ENCODE data around the gene MCL1. TPM values are rescaled to one million over a fixed set of nuclear protein-coding genes. Genes with fewer than 3 reads are reported as not detected.
A peak's percentile ranks its signal among the peaks of the same experiment; 100 is the strongest.
"Not testable (repeated sequence)": the region's sequence is repeated elsewhere in the genome, so short reads cannot be mapped to it uniquely, and the experiment has no call there.

Gene MCL1
- 100 to 1,000 TPM in 2 of 6 donors, 10 to 100 TPM in 4; 44.8 to 110 (median 95.1) TPM for polyA plus RNA-seq (ENCODE audit: low read depth in 6 of 6)

DNA sequence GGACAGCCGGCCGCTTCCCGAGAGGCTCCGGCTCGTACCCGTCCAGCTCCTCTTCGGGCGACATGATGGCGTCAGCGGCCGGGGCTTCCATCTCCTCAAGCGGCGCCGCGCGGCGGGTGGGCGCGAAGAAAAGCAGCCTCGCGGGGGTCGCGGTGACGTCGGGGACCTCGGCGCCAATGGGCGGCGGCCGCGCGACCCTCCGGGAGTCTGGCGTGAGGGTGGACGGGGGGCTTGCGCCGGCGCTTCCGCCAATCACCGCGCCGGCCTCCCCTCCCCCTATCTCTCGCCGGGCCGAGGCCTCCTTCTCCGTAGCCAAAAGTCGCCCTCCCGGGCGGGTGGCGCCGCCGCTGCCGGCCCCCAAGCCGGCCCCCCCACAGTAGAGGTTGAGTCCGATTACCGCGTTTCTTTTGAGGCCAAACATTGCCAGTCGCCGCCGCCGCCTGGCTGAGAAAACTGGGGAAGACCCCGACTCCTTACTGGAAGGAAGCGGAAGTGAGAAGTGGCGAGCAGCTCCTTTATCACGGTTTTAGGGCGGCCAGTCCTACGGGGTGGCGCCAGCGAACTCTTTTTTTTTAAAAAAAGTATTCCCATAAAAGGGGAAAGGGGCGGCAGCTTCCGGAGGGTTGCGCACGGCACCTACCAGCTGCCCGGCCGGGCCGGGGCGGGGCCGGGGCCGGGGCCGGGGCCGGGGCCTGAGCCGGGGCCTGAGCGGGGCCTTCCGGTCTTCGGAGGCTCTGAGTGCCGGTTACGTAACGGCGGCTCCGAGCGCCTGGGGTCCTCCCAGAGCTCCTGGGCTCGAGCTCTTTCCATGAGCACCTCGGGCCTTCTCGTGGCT lies at the start of gene MCL1:
Gene MCL1, minus strand, starts transcription at position 501 of the 835 bp plus-strand sequence. Its CDS starts 80 bp downstream, at position 421.
- Mint-ChIP-seq H3K4me3 (peak within 1 kb of the TSS; percentile 90 to 99 (median 97)), H3K27me3 (no peaks in the 10 kb centered on the region), H3K9me3 (peaks cover 0 to 1% (median 0%) of the 10 kb centered on the region in 7 donors), H3K4me1 (peaks cover 41 to 56% (median 44%) of the 10 kb centered on the region in 3 donors), H3K36me3 (peaks cover 29 to 39% of the 10 kb centered on the region in 2 donors), H3K27ac (peak within 1 kb of the TSS; percentile 96 to 99 (median 98))
- peak; percentile 90 for ATAC-seq (ENCODE audit: low read depth in 2 of 2)
- peak; percentile 91 for DNase-seq

DNA sequence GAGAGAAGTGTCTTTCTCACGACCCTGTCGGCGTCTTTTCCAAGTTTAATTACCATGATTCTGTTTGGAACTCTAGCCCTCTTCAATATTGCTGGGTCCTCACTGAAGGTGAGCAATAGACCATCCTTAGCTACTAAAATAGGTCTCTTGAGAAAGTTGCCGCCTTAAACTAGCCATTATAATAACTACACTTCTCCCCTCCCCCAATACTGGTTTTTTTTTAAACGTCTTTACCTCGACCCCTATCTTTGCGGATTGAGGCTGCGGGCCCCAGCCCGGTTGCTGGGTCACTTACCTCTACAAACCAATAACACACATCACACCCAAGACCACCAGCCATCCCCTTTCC lies 49.3 kb upstream of the MCL1 start:
- Mint-ChIP-seq H3K27ac (no peak overlapping the region), H3K4me3 (no peak overlapping the region), H3K4me1 (peaks cover 17 to 27% (median 23%) of the 10 kb centered on the region in 3 donors), H3K36me3 (peaks cover 7 to 20% of the 10 kb centered on the region in 2 donors), H3K9me3 (no peaks in the 10 kb centered on the region), H3K27me3 (no peaks in the 10 kb centered on the region)
- DNase-seq (no peak), ATAC-seq (ENCODE audit: low read depth in 2 of 2) (no peak)

DNA sequence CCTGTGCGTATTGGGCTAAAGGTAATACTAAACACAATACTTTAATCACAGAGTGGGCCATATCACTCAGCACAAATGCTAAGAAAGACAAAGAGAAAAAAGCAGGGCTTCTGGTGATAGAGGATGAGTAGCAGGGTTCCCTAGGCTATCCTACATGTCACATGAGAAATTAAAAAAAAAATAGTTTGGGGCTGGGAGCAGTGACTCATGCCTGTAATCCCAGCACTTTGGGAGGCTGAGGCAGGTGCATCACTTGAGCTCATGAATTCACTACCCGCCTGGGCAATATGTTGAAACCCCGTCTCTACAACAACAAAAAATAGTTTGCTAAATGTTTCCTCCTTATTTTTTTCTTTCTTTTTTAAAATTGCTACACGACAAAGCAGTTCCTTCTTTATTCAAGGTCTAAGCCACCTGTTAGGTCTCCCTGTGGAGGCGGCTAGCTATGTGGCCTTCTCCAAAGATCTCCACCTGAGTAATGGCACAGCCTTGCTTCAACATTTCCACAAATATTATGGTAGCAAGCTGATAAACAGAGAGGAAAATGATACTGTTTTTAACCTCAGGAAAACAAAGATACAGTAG lies 48.5 kb upstream of the MCL1 start:
- no peak for DNase-seq
- Mint-ChIP-seq H3K4me3 (peak overlapping the region in 1 of 8 donors; percentile 12), H3K36me3 (peaks cover 15 to 27% of the 10 kb centered on the region in 2 donors), H3K4me1 (peaks cover 17 to 27% (median 26%) of the 10 kb centered on the region in 3 donors), H3K27ac (peak overlapping the region in 1 of 6 donors; percentile 94), H3K9me3 (no peaks in the 10 kb centered on the region), H3K27me3 (no peaks in the 10 kb centered on the region)
- ATAC-seq (ENCODE audit: low read depth in 2 of 2): no peak

DNA sequence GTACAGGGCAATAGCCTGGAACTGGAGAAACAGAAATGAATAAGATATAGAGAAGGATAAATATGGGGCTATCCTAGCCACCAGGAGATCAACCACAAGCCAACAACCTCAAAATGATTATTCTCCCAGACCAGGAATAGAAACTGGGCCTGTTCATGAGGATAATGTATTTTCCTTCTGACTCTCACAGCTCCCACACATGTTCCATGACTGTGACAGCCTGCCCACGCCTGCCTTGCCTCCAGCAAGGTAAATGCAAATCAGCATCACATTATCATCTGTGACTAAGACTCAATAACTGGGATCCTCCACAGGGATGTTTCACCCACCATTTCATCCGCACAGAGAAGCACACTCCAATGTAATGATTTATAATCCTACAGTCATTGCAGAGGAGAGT lies 46.7 kb upstream of the MCL1 start:
- ATAC-seq (ENCODE audit: low read depth in 2 of 2) (no peak), DNase-seq (no peak)
- H3K36me3 Mint-ChIP-seq: peaks cover 18 to 27% of the 10 kb centered on the region in 2 donors
- peak overlapping the region in 2 of 6 donors; percentile 20 to 27 for H3K27ac Mint-ChIP-seq
- H3K27me3 Mint-ChIP-seq: no peaks in the 10 kb centered on the region
- peaks cover 26 to 29% (median 27%) of the 10 kb centered on the region in 3 donors for H3K4me1 Mint-ChIP-seq
- H3K9me3 Mint-ChIP-seq: no peaks in the 10 kb centered on the region
- H3K4me3 Mint-ChIP-seq: peak overlapping the region in 2 of 8 donors; percentile 29 to 38

DNA sequence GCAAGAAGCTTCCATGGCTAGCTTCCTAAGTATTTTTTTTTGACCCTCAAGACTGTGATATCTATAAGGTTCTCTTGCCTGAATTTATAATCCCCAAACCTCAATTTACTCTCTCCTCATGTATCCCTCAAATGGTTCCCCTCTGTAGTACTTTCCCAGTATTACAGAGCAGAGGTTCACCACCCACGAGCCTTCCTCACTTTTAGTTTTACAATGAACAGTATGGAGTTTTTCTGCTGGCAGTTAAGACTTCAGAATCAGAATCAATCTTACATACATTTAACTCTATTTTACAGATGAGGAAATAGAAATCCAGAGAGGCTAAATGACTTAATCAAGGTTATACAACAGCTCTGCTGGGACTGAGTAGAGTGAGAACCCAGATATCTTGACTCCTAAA lies 45.1 kb upstream of the MCL1 start:
- H3K4me3 Mint-ChIP-seq: peak overlapping the region in 1 of 8 donors; percentile 13
- not testable (repeated sequence) for H3K27ac Mint-ChIP-seq
- H3K36me3 Mint-ChIP-seq: peaks cover 25 to 27% of the 10 kb centered on the region in 2 donors

DNA sequence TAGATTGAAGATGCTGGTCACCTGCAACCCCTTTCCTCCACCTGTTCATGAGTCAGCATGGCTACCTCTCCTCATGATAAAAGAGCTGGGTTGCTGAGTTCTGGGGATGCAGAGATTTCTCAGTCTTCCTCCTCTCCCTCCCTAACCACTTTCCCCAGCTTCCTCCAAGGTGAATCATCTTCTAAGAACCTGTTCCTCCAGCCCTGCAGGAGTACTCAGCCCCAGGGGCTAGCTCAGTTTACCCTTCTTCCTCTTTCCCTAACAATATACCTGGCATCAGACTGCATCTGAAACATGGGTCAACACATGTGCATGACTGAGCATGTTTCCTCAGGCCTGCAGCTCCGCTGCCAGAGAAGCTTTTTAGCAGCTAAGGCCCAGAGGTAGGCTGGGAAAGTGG lies 44.7 kb upstream of the MCL1 start:
- Mint-ChIP-seq H3K4me1 (peaks cover 33 to 42% (median 38%) of the 10 kb centered on the region in 3 donors), H3K36me3 (peaks cover 27 to 29% of the 10 kb centered on the region in 2 donors), H3K27ac (peak overlapping the region in 2 of 6 donors; percentile 70 to 85)
- H3K4me3 Mint-ChIP-seq; H3K27me3 Mint-ChIP-seq; ATAC-seq (ENCODE audit: low read depth in 2 of 2); DNase-seq; H3K9me3 Mint-ChIP-seq: not testable (repeated sequence)

More for the DNA sequence above, 45.1 kb upstream of the MCL1 start:
- H3K4me1 Mint-ChIP-seq: peaks cover 29 to 38% (median 34%) of the 10 kb centered on the region in 3 donors
- H3K27me3 Mint-ChIP-seq; H3K9me3 Mint-ChIP-seq; DNase-seq; ATAC-seq (ENCODE audit: low read depth in 2 of 2): not testable (repeated sequence)

DNA sequence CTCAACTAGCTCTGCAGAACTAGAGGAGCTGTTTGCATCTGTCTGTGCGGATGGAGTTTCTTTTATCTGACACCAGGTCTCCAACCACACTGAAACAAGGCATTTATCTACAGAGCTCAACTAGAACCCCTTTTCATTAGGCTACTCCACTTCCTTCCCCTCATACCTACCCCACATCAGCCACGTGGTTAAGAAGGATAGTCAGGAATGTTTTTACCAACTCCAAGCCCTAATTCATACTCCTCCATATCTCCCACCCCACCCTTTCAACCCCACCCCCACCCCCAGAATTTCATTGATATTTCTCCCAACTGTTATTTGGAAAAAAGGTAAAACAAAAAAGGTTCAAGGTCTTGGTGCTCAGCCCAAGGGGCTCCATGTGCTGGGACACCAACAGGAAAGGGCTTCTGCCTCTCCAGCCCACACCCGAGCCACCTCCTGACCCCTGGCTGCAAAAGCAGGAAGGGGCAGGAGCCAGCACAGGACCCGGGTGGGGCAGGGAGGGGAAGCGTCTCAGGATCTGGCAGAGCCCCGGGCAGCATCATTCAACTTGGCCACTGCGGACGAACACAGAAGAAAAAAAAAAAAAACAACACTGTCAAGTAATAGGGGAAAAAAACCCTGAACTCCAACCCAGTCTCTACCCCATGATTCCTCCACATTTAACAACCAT lies 43.0 kb upstream of the MCL1 start:
- DNase-seq (no peak), ATAC-seq (ENCODE audit: low read depth in 2 of 2) (no peak)
- Mint-ChIP-seq H3K27ac (peak overlapping the region in 3 of 6 donors; percentile 49 to 85 (median 57)), H3K36me3 (peaks cover 27 to 29% of the 10 kb centered on the region in 2 donors), H3K4me3 (no peak overlapping the region), H3K9me3 (no peaks in the 10 kb centered on the region), H3K27me3 (no peaks in the 10 kb centered on the region), H3K4me1 (peaks cover 25 to 39% (median 34%) of the 10 kb centered on the region in 3 donors)

DNA sequence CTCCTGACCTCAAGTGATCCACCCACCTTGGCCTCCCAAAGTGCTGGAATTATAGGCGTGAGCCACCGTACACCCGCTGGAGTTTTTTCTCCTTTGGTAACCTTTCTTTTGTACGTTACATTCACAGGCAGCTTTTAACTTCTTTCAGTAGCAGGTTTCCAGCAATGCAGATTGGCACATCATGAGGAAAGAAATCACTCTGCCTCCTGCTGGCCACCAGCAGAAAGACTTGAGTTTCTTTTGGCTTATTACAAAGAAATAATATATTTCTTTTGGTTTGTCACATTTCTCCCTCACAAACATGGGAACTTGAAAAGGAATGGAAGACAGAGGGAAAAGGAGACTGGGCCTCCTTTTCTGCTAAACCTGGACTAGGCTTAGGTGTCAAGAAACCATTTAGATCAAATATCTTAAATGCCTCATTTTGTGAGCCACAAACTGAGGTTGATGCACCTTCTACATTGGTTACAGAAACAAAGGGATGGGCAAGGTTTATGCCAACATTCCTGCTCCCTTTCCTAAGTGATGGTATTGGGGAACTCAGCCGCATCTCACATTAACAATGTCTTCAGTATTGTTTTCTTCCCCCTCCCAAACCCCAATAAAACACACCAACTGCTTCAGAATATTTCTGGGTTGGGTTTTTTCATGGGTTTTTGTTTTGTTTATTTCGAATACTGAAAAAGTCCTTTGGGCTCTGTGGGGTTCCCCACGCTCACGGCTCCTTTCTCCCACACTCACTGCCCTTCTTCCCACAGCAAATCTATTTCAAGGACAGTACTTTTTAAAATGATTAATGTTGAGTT lies 42.3 kb upstream of the MCL1 start:
- Mint-ChIP-seq H3K4me3 (peak overlapping the region in 4 of 8 donors; percentile 5 to 45 (median 34)), H3K27me3 (no peaks in the 10 kb centered on the region), H3K36me3 (peaks cover 27 to 29% of the 10 kb centered on the region in 2 donors), H3K9me3 (no peaks in the 10 kb centered on the region), H3K4me1 (peaks cover 25 to 36% (median 33%) of the 10 kb centered on the region in 3 donors), H3K27ac (peak overlapping the region; percentile 32 to 89 (median 70))
- DNase-seq (peak; percentile 51), ATAC-seq (ENCODE audit: low read depth in 2 of 2) (peak; percentile 68 to 76)

DNA sequence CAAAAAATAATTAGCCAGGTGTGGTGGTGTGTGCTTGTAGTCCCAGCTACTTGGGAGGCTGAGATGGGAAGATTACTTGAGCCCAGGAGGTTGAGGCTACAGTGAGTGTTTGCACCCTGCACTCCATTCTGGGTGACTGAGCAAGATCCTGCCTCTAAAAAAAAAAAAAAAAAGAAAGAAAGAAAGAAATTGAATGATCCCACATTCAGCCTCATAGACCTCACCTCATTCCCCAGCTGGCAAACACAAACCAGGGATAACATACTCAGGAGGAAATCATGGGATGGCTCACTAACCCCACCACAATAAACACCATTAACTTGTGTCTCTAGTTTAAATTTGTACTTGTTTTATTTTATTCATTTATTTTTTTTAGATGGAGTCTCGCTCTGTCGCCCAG lies 41.5 kb upstream of the MCL1 start:
- peak overlapping the region; percentile 54 to 94 (median 75) for H3K27ac Mint-ChIP-seq
- no peaks in the 10 kb centered on the region for H3K9me3 Mint-ChIP-seq
- H3K27me3 Mint-ChIP-seq: no peaks in the 10 kb centered on the region
- peak overlapping the region in 2 of 8 donors; percentile 25 to 32 for H3K4me3 Mint-ChIP-seq
- ATAC-seq (ENCODE audit: low read depth in 2 of 2) (no peak), DNase-seq (no peak)
- H3K4me1 Mint-ChIP-seq: peaks cover 23 to 34% (median 32%) of the 10 kb centered on the region in 3 donors
- peaks cover 25 to 30% of the 10 kb centered on the region in 2 donors for H3K36me3 Mint-ChIP-seq

DNA sequence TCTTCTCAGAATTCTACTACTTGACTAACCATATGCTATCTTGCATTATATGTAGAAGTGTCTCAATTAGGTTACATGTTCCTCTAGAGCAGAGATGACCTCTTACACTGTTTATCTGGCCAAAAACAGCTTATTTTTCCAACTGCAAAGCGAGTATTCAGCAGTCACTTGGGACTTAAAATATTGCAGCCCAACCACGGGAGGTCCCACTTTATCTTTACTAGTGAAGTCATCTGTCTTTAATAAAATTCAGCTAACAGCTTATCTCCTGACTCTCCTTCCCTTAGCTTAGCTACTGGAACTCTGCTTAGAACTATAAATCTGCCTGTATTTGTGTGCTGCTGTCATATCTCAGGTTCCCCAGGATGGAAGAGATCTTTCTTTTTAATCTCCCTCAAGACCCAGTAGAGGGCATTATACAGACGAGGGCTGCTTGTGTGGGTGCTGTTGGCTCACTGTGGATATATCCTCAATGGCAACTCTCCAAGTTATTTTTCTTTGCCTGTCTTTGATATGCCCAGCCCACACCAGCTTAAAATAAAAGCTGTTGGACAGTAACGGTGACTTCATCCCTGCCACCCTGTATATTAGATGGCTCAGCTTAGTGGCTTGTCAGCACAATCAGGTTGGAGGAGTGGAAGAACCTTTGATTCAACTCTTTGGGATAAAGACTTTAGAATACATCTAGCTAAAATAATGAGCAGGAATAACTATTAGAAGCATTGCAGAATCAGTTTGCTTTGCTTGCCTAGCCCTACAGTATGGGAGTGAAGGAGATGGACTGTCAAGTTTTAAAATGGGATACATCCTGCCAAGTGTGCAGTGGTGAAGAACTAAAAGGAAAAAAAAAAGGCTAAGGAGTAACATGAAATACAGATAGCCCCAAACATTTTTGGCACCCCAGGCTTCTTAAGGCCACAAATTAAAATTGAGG lies 40.4 kb upstream of the MCL1 start:
- Mint-ChIP-seq H3K36me3 (peaks cover 26 to 33% of the 10 kb centered on the region in 2 donors), H3K4me3 (no peak overlapping the region), H3K27ac (peak overlapping the region in 4 of 6 donors; percentile 21 to 85 (median 68)), H3K9me3 (no peaks in the 10 kb centered on the region), H3K4me1 (peaks cover 32 to 36% (median 33%) of the 10 kb centered on the region in 3 donors), H3K27me3 (no peaks in the 10 kb centered on the region)
- DNase-seq (no peak), ATAC-seq (ENCODE audit: low read depth in 2 of 2) (peak; percentile 44 to 55)

DNA sequence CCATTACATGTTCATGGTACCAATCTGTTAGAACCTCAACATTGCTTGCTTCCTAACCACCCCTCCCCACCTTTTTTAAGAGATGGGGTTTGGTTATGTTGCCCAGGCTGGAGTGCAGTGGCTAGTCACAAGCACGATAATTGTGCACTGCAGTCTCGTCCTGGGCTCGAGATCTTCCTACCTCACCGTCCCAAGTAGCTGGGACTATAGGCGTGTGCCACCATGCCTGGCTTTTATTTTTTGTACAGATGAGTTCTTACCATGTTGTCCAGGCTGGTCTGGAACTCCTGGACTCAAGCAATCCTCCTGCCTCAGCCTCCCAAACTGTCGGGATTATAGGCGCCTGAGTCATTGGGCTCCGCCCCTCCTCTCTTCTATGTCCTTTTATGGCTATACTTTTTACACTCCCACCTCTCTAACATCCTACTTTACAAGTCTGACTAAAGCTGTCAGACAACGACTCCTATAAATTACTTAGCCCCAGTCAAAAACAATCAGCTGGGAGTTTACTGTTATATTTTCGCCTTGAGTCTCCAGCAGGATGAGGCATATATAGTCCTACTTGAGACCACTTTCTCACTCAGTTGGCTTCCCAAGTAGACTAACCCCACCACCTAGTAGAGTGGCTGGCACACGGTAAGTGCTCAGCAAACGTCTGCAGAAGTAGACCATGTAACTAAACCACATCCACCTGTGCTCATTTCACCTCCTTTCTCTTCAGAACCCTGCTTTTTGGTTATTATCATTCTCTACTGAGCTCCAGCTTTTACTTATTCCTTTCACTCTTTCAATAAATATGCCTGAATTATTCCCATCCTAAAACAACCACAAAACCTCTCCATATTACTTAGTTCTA lies 36.2 kb upstream of the MCL1 start:
- peak overlapping the region in 1 of 8 donors; percentile 44 for H3K4me3 Mint-ChIP-seq
- peaks cover 44 to 53% (median 46%) of the 10 kb centered on the region in 3 donors for H3K4me1 Mint-ChIP-seq
- ATAC-seq (ENCODE audit: low read depth in 2 of 2) (no peak), DNase-seq (no peak)
- H3K9me3 Mint-ChIP-seq: no peaks in the 10 kb centered on the region
- H3K36me3 Mint-ChIP-seq: peaks cover 8 to 16% of the 10 kb centered on the region in 2 donors
- H3K27me3 Mint-ChIP-seq: no peaks in the 10 kb centered on the region
- H3K27ac Mint-ChIP-seq: peak overlapping the region in 3 of 6 donors; percentile 40 to 94 (median 76)

All from naive B cell (primary cell).